HG03439 (cell line): ENCODE measurements around the gene SLC25A29.

ENCODE experiments used
- ATAC-seq: cut with Tn5 transposase; IDR thresholded peaks from one replicate; pipeline ENCODE4 v1.9.1; 2021; ENCODE audit warnings: mild to moderate bottlenecking, moderate library complexity; ENCODE audit not compliant: unreplicated experiment

The SLC25A29 gene

GRCh38 chr14:100282766-100283419, 23.4 kb downstream of the SLC25A29 start:
- no peak for ATAC-seq

- ATAC-seq: no peak
These were observed 24.2 kb downstream of the SLC25A29 start for GRCh38 chr14:100282083-100282350.

GRCh38 chr14:100281286-100282082, 24.8 kb downstream of the SLC25A29 start:
- ATAC-seq: no peak

GRCh38 chr14:100279563-100279962, 26.7 kb downstream of the SLC25A29 start:
- no peak for ATAC-seq

- ATAC-seq: no peak
These were observed 27.1 kb downstream of the SLC25A29 start for GRCh38 chr14:100279133-100279532.

- ATAC-seq: no peak
These were observed 27.5 kb downstream of the SLC25A29 start for GRCh38 chr14:100278702-100279101.

- ATAC-seq: no peak
These were observed 31.0 kb downstream of the SLC25A29 start for GRCh38 chr14:100275214-100275613.

GRCh38 chr14:100274250-100274649, 32.0 kb downstream of the SLC25A29 start:
- no peak for ATAC-seq

- ATAC-seq: no peak
These were observed 34.9 kb downstream of the SLC25A29 start for GRCh38 chr14:100271247-100271939.

GRCh38 chr14:100268591-100269207, 37.5 kb downstream of the SLC25A29 start:
- ATAC-seq: no peak

- ATAC-seq: no peak
These were observed 38.3 kb downstream of the SLC25A29 start for GRCh38 chr14:100267990-100268389.

GRCh38 chr14:100263141-100263540, 43.1 kb downstream of the SLC25A29 start:
- ATAC-seq: no peak

GRCh38 chr14:100262545-100262944, 43.7 kb downstream of the SLC25A29 start:
- ATAC-seq: no peak

- ATAC-seq: no peak
These were observed 44.6 kb downstream of the SLC25A29 start for GRCh38 chr14:100261621-100262020.

GRCh38 chr14:100256339-100256895, 49.8 kb downstream of the SLC25A29 start:
- ATAC-seq: no peak

GRCh38 chr14:100252684-100253083, 53.6 kb downstream of the SLC25A29 start:
- ATAC-seq: no peak

GRCh38 chr14:100250732-100251465, 55.3 kb downstream of the SLC25A29 start:
- ATAC-seq: no peak

GRCh38 chr14:100246809-100247428, 59.3 kb downstream of the SLC25A29 start:
- ATAC-seq: no peak

GRCh38 chr14:100243020-100243419, 63.2 kb downstream of the SLC25A29 start:
- ATAC-seq: no peak

- ATAC-seq: no peak
These were observed 65.0 kb downstream of the SLC25A29 start for GRCh38 chr14:100241279-100241678.
